ENCODE measurements around the gene BTAF1.

BTAF1 gene

DNA sequence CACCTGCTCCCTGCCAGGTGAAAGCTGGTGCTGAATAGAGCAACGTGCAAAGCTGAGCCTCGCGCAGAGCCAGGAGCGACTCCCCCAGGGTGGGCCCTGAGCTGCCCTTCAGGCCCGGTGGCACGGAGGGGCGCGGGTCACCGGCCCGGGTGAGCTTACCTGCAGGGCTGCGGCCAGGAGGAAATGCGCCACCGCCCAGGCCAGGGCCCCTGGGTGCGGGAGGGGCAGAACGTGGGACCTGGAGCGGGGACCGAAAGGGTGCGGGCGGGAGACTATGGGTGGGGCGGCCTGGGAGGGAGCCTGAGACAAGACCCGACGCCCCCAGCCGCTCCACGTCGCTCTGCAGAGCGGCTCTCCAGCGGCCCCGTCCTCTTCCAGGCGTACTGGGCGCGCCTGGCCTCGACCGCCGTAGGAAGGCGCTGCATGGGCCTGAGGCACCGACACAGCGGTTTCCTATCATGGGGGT, 122.1 kb downstream of the BTAF1 start:
- DNase-seq (ENCODE audit: low read depth in 2 of 2, low spot score in 1 of 2), result no peak

DNA sequence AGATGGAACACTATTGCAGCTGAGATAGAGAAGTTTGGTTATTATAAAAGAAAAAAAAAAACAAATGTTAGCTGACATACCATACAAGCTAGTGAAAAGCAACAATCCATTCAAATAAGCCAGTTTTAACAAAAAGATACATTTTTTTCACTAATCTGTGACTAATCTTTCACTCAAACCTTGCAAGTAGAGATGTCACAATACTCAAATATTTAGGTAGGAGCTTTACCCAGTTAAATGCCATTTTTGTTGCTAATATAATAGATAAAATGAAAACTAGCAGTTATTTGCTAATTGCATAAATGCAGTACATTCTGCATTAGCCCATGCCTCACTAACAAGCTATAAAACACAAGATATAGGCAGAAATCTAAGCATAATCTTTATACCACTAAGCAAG, 123.6 kb downstream of the BTAF1 start:
- DNase-seq (ENCODE audit: low read depth in 2 of 2, low spot score in 1 of 2), result no peak

DNA sequence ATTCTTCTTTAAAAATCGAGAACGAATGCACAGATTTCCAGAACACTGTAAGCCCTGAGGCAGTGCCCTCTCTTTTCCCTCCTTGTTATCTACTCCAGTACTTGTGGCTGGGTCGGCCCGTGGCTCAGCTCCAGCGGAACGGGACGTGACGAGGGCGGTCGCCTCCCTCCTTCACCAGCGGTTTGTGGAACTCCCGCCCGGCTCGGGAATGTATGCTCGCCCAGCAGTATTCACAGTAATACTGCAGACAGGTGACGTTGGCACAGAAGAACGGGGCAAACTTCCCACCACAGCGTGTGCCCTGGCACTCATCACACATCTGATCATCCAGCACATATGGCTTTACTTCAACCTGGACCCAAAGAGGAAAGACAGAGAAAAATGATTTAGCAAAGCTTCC, 128.5 kb downstream of the BTAF1 start:
- no peak for DNase-seq (ENCODE audit: low read depth in 2 of 2, low spot score in 1 of 2)

DNA sequence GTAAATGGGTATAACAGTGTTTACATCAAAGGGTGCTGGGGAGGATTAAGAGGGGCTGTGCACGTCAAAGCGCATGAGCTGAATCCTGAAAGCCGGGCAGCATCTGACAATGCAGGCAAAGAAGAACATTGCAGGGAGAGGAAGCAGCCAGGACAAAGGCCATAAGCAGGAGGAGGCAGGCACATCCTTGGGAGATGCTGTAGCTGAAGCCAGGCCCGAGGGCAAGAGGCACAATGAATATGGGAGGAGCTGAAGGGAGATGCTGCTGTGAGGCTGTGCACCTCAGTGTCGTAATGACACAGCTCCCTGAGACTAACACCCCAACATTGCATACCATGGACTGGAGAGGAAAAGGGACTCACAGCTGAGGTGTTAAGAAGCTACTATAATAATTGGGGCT, 129.2 kb downstream of the BTAF1 start:
- DNase-seq (ENCODE audit: low read depth in 2 of 2, low spot score in 1 of 2), result no peak

DNA sequence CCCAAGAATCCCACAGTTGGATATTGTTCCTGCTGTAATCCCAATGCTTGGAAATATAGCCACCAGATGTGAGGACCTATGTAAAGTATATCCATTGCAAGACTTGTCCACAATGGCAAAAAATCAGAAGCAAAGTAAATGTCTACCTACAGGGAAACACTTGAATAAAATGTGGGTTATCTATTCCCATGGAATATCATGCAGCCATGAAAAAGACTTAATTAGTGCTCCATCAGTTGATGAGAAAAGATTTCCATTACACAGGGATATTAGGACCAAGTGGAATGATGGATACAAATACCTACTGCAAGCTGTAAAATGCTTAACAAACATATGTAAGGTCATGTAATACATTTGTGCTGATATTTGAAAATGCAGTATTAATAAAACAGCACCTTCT, 131.2 kb downstream of the BTAF1 start:
- no peak for DNase-seq (ENCODE audit: low read depth in 2 of 2, low spot score in 1 of 2)

DNA sequence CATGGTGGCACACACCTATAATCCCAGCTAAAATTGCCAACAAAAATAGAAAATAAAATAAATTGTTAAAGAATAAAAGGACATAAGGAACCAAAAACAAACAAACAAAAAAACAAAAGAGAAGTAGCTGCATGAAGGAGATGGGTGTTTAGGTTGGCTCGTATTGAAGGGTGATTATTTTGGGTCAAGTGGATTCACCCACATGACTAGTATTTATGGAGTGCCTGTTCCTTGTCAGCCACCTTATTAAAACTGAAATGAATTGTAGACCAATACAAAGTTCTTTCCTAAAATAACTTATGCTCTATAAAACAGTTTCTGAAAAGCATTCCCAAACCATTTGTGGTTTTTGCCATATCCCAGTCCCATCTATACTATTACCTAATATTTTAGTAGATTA, 138.7 kb downstream of the BTAF1 start:
- no peak for DNase-seq (ENCODE audit: low read depth in 2 of 2, low spot score in 1 of 2)

DNA sequence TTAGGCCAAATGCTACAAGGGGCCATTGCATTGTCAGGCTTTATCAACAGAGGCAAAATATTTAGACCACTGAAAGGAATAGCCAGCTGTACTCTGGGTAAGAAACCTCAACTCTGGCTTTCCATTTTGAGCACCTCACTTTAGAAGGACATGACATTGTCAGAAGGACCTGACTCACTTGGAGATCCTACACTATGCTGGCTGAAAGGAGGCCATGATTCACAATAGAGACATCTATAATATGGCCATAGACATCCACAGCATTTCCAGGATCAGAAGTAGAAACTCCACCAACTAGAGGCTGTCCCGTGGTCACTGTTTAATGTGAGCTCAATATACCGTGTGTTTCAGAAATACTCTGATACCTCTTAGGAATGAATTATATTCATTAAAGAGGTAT, 140.9 kb downstream of the BTAF1 start:
- no peak for DNase-seq (ENCODE audit: low read depth in 2 of 2, low spot score in 1 of 2)

DNA sequence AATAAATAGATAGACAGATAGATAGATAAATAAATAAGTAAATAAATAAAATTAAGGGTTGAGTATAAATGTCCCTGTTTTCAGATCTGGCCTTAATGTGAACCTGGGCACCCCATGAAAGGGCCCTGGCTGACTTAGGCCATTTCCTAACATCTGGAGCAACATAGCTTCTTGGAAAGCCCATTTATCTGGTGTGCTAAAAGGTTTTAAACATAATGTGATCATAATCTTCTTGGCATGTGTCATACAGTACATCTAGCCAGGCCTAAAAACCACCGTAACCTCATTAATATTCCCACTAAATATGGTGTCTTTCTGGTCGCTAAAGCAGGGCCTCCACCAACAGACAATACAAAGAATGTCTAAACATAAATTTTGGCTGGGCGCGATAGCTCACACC, 142.8 kb downstream of the BTAF1 start:
- DNase-seq (ENCODE audit: low read depth in 2 of 2, low spot score in 1 of 2), result no peak

DNA sequence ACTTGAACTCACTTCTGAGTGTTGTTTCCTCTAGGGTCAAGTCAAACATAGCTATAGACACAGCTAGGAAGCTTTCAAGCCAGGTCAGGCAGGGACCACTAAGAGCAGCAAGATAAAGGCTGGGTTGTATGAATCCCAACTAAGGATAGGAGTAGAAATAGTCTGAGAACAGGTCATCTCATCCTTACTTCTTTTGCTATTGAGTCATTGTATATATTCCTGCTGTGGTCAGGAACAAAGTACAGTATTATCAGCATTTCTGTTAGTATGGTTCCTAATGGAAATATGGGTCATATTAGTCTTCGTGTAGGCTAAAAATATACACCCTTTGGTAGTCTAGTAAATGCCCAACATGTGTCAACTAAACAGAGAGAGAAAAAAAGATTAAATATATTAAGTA, 145.3 kb downstream of the BTAF1 start:
- DNase-seq (ENCODE audit: low read depth in 2 of 2, low spot score in 1 of 2), result no peak

DNA sequence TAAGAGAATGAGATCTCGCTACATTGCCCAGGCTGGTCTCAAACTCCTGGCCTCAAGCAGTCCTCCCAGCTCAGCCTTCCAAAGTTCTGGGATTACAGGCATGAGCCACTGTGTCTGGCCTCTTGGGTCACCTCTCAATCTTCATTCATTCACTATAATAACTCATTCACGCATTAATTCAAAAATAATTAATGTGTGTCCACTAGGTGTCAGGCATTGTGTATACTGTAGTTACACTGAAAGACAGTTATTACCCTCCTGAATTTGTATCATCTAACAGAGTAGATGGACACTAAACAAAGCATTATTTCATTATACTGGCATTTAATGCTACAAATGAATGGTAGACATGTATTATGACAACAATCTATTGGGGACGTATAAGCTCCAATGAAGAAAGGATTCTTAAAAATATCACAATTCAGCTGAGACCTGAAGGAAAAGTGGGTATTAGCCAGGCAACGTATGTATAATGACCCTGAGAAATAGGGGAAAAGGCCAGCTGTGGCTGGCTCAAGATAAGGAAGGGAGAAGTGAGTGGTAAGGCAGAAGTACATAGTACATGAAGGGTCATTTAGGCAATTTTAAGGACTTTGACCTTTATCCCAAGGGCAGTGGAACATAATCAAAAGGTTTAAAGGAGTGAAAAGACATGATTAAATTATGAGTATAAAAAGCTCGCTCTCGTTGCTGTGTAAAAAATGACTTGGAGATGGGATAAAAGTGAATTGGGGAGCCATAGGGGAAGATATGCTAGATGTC, 150.7 kb downstream of the BTAF1 start:
- DNase-seq (ENCODE audit: low read depth in 2 of 2, low spot score in 1 of 2), result no peak

DNA sequence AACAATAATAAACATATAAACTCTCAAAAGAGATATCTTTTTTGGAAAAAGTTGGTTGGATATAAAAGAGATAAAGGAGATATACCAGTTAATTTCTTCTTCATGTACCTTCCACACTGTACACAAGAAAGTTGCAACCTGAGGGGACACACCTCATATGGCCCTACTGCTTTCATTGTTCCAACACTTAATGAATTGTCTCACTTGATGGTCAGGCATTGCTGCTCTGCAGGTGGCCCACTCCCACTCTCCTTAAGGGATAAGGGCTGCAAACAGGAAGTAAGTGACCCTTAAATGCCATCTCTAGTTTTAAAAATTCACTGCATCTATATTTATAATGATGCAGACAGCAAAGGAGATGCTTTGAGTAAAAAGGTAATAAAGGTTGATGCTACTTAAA, 152.3 kb downstream of the BTAF1 start:
- DNase-seq (ENCODE audit: low read depth in 2 of 2, low spot score in 1 of 2), result no peak

DNA sequence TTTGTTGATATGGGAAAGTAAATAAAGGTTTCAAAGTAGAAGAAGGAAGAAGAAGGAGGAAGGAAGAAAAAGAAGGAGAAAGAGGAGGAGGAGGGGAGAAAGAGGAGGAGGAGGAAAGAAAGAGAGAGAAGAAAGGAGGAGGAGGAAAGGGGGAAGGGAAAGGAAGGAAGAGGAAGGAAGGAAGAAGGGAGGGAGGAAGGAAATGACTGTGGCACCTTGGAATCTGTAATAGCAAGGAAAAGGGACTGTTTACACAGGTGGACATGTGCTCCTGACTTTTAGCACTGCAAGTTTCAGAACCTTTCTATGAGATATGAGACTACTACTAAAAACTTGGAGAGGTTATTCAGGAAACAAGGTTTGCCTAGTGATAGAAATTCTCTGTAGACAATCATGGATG, 153.2 kb downstream of the BTAF1 start:
- no peak for DNase-seq (ENCODE audit: low read depth in 2 of 2, low spot score in 1 of 2)

DNA sequence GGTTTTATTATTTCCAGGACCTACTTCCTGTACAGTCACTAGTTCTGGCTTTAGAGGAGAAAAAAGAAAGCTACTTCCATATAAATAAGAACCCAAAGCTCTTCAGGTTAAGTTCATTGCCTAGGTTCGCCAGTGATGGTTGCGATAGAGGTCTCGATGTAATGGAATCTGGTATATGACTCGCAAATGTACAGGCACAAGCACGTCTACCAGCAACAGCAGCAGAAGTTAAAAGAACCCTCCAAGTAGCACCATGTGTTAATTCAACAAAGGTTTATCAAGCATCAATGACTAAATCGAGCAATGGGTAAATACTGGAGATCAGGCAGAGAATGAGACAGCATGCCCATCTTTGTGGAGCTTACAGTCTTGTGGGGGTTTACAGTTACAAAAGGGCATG, 155.4 kb downstream of the BTAF1 start:
- DNase-seq (ENCODE audit: low read depth in 2 of 2, low spot score in 1 of 2), result no peak
